ENCODE data around the gene DLGAP4. TPM values are rescaled to one million over a fixed set of nuclear protein-coding genes. Genes with fewer than 3 reads are reported as not detected.

DLGAP4 gene
- total and polyA plus RNA-seq, 3 experiments from 2014 or later: 15.5 to 19.3 (median 19.1) TPM

GRCh38 chr20:36576081-36576445 lies 269.9 kb downstream of the DLGAP4 start:
- H3K36me3 Mint-ChIP-seq: peaks cover 0 to 36% (median 9%) of the 10 kb centered on the region in 3 donors
- H3K9me3 ChIP-seq (ENCODE audit: low read length): no peaks in the 10 kb centered on the region
- peaks cover 33 to 44% (median 42%) of the 10 kb centered on the region in 3 donors for H3K4me1 Mint-ChIP-seq
- peak overlapping the region; percentile 9 to 96 (median 82) for H3K4me3 Mint-ChIP-seq
- no peak for DNase-seq
- H3K4me3 ChIP-seq (ENCODE audit: low read length): no peak overlapping the region
- H3K9me3 Mint-ChIP-seq: no peaks in the 10 kb centered on the region
- H3K27ac ChIP-seq (ENCODE audit: low read depth, low read length): no peak overlapping the region
- H3K4me1 ChIP-seq (ENCODE audit: insufficient read depth, low read length): peaks cover 33% of the 10 kb centered on the region
- peaks cover 21% of the 10 kb centered on the region for H3K36me3 ChIP-seq (ENCODE audit: insufficient read depth, low read length)
- ChIA-PET CTCF (interaction anchor here (1.2 to 4.2 kb wide), 5 partner anchors 13 to 29 kb away, joined by 3 to 42 read pairs (median 6); partner anchors contain the start of gene RAB5IF), POLR2A (interaction anchor here (0.6 to 2.1 kb wide), 4 partner anchors 11 to 30 kb away, joined by 3 to 17 read pairs (median 9); partner anchors contain the start of gene RAB5IF)
- H3K27me3 ChIP-seq (ENCODE audit: insufficient read depth, low read length, poor library complexity, severe bottlenecking): no peaks in the 10 kb centered on the region
- peaks cover 0 to 3% of the 10 kb centered on the region in 2 donors for H3K27me3 Mint-ChIP-seq
- peak overlapping the region; percentile 17 to 97 (median 87) for H3K27ac Mint-ChIP-seq

Other genes starting within 250 kb of the DLGAP4 start
- gene EPB41L1, start 151.6 kb upstream of the DLGAP4 start, total RNA-seq: under 1 TPM; 0.29 to 0.35 TPM
- gene EPB41L1, start 151.6 kb upstream of the DLGAP4 start, polyA plus RNA-seq: not detected
- gene AAR2, start 69.9 kb upstream of the DLGAP4 start, total RNA-seq: 10 to 100 TPM; 32.1 to 32.7 TPM
- gene AAR2, start 69.9 kb upstream of the DLGAP4 start, polyA plus RNA-seq: 38.2 TPM
- not detected for gene MYL9, start 235.2 kb downstream of the DLGAP4 start, total RNA-seq
- gene MYL9, start 235.2 kb downstream of the DLGAP4 start, polyA plus RNA-seq: not detected